Activated CD8-positive, alpha-beta memory T cell treated with anti-CD3 and anti-CD28 coated beads for 1 hour (primary cell): ENCODE measurements around the gene C11orf16.
"Not testable (repeated sequence)": the region's sequence is repeated elsewhere in the genome, so short reads cannot be mapped to it uniquely, and the experiment has no call there.

Source experiments
- DNase-seq, 2 donors: peaks; one replicate each; pipeline ENCODE4 v3.0.0-alpha.2; 2020; ENCODE audit warnings: low read depth in 1 of 2; ENCODE audit errors: extremely low read depth in 1 of 2

Gene C11orf16

DNA sequence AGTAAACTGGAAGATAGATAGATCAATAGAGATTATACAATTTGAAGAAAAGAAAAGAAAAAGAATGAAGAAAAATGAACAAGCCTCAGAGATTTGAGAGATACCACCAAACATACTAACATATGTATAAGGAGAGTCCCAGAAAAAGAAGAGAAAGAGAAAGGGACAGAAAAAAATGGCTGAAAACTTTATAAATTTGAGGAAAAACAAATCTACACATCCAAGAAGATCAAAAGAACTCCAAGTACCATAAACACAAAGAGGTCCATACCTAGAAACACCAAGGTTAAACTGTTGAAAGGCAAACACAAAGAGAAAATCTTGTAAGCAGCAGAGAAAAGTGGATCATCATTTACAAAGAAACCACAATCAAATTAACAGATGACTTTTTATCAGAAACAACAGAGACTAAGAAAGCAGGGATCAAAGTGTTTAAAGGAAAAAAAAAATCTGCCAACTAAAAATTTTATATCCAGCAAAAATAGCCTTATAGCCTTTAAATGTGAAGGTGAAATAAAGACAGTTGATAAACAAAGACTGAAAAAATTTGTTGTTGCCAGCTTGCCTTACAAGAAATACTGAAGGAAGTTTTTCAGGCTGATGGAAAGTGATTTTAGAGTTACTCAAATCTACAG lies 33.5 kb downstream of the C11orf16 start:
- DNase-seq: no peak

DNA sequence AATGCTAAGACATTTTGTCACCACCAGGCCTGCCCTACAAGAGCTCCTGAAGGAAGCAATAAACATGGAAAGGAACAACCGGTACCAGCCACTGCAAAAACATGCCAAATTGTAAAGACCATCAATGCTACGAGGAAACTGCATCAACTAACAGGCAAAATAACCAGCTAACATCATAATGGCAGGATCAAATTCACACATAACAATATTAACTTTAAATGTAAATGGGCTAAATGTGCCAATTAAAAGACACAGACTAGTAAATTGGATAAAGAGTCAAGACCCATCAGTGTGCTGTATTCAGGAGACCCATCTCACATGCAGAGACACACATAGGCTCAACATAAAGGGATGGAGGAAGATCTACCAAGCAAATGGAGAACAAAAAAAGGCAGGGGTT lies 41.6 kb downstream of the C11orf16 start:
- DNase-seq: not testable (repeated sequence)

DNA sequence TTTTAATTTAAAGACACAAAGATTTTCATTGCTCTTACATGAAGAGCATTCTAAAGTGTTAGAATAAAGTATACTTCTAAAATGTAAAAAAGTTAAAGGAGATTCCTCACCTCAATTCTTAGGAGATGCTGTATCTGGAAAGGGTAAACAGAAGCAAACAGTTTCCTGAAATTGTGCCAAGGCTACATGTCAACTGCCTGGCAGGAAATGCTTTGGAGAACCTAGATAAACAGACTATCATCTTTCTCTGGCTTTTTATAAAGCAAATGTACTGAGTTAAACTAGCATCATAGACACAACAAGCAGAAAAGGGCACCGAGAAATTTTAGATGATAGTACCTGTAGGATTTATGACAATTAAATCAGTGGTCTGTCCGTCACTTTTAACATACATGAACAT lies 46.4 kb downstream of the C11orf16 start:
- no peak for DNase-seq

DNA sequence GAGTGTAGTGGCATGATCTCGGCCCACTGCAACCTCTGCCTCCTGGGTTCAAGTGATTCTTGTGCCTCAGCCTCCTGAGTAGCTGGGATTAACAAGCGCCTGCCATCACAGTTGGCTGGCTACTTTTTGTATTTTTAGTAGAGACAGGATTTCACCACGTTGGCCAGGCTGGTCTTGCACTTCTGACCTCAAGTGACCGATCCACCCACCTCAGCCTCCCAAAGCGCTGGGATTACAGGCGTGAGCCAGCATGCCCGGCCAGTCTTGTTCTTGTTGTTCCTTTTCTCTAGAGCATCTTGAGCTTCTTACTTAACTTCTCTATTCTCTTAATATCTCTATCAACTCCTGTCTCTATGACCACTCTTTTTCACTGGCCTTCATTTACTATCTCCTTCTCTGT lies 51.2 kb downstream of the C11orf16 start:
- DNase-seq: not testable (repeated sequence)

DNA sequence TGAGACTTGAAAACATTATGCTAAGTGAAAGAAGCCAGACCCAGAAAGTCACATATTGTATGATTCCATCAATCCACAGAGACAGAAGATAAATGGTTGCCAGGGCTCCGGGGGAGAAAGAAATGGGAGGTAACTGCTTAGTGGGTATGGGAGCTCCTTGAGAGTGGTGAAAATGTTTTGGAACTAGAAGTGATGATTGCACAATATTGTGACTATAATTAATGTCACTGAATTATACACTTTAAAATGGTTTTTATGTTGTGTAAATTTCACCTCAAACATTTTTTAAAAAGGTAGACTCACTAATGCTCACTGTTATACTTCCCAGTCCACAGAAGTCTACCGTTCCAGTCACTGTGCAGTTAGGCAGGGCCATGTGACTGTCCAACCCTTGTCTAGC lies 54.0 kb downstream of the C11orf16 start:
- DNase-seq: no peak

DNA sequence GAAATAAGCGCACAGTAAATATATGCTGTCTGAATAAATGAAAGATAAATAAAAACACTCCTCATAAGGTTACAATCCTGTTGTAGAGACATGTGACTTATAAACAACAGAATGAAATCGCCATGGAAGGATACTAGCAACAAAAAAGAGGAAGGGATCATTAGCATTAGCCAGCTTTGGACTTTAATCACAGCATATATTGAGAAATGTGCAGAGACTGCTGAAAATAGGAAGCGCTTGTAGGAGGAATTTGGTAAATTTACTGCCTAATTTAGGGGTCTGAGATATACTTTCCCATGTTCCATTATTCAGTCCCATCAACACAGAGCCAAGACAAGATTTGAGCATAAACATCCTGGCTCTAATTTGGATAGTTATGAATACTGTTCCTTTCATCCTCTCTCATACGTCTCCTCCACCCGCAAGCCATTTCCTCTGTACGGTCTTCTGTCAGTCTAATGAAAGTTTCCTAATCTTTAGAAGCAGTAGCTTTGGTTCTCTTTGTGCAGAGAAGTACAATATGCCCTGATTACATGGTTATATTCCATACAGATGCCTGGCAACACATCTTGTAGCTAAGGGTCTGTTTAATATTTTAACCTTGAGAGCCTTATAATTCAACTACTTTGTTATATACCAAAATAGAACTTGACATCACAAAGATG lies 58.9 kb downstream of the C11orf16 start:
- no peak for DNase-seq

DNA sequence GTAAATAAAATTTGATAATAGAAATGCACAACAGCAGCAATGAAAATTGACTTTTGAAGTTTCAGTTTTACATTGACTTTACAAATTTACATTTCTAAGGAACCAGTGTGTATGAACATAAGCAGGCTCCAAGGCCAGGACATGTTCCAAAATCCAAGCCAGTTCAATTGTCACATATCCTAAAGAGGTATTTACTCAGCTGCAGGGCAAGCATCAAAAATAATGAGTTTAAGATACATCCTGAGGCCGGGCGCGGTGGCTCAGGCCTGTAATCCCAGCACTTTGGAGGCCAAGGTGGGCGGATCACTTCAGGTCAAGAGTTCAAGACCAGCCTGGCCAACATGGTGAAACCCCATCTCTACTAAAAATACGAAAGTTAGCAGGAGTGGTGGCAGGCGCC lies 60.8 kb downstream of the C11orf16 start:
- no peak for DNase-seq

DNA sequence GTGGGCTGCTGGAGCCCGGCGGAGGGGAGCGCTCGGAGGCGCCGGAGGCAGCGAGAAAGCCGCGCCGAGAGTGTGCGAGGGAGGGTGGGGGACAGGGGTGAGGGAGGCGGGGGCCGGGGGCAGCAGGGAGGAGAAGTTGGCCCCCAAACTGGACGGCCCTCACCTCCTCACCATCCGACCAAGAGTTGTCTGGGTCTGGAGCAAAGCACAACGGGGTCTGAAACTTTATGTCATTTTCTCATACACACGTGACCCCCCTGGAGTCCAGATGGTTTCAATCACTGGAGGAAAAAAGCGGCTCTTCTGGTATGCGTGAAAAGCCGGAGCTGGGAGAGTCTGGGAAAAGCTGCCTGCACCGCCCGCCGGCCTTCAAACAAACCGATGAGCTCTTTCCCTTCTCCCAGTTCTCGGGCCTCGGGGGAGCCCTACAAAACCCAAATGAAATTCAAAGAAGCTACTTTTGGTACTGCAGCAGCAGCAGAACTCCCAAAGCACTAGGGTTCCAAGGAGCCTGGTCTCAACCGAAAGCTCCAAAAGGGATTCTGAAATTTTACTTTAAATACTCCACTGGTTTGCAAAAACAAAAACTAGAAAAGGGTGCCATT lies 61.5 kb downstream of the C11orf16 start:
- no peak for DNase-seq

DNA sequence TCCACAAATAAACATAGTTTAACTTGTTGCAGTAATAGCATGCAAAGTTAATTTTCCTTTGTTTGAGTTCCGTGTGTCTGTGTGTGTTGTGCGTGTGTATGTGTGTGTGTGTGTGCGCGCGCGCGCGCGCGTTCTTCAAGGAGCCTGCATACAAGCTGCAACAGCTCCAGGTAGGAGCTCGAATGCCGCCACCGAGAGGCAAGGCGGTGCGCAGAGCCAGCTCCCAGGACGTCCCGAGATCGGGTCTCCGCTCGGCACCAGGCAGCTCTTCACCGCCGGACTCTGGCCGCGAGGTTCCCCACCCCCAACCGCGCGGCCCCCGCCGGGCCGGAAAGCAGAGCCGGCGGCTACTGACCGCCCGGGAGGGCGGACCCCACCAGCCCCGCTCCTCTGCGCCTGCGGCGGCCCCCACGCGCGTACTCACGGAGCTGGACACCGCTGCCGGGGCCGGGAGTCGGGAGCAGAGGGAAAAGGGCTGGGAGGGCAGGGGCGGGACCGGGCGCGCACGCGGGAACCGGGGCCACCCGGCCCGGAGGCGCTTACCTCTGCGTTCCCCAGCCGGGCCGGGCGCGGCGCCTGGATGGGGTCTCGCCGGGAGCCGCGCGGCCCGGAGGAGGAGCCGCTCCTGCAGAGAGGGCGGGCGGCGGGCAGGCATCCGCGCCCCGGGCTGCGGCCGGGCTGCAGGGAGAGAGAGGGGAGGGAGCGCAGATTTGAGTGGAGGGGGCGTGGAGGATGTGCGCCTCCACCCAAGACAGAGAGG lies 62.2 kb downstream of the C11orf16 start:
- DNase-seq: no peak
